ENCODE measurements around the gene BAIAP3. TPM values are rescaled to one million over a fixed set of nuclear protein-coding genes. Genes with fewer than 3 reads are reported as not detected.

The BAIAP3 gene
- total RNA-seq, 2 experiments from 2014 or later: 3.2 to 6.3 TPM

- BruUV-seq (replicated peaks): no TSS peak
- no peak for TF ChIP-seq EZH2phosphoT487 (IDR thresholded peaks at IDR 0.05; ENCODE audit: borderline replicate concordance, low read depth, low read length)
- H3K4me2 ChIP-seq (ENCODE audit: low read length): no peak overlapping the region
- no peak overlapping the region for H3K27ac ChIP-seq (ENCODE audit: low read depth, low read length, poor library complexity, severe bottlenecking)
- peaks cover 15% of the 10 kb centered on the region for H3K79me2 ChIP-seq (ENCODE audit: insufficient read depth, low read depth, low read length)
- ChIA-PET POLR2A (no interaction called here), CTCF (ENCODE audit: unreplicated experiment) (no interaction called here)
- no peak overlapping the region for H3K4me3 ChIP-seq (ENCODE audit: low read depth, low read length, poor library complexity, severe bottlenecking)
- H2AFZ ChIP-seq (ENCODE audit: low read length): no peak overlapping the region
- H3K9me3 ChIP-seq (ENCODE audit: low read length): no peaks in the 10 kb centered on the region
- DNase-seq (ENCODE audit: low spot score): no peak
- peaks cover 18% of the 10 kb centered on the region for H3K4me1 ChIP-seq (ENCODE audit: insufficient read depth, low read length, poor library complexity, severe bottlenecking)
- no peaks in the 10 kb centered on the region for H4K20me1 ChIP-seq (ENCODE audit: insufficient read depth, low read length)
- peaks cover 15% of the 10 kb centered on the region; the same call in 1 of the 2 replicates for H3K36me3 ChIP-seq (ENCODE audit: insufficient read depth, low read length)
- intact Hi-C loops (cut with micrococcal nuclease; ENCODE audit: unreplicated experiment): no loop called here
- H3K9me2 ChIP-seq (ENCODE audit: insufficient read depth, low read length): no peaks in the 10 kb centered on the region
These were observed 15.0 kb downstream of the BAIAP3 start for GRCh38 chr16:1348441-1348840.

- CTCF ChIA-PET (ENCODE audit: unreplicated experiment): no interaction called here
These were observed 15.5 kb downstream of the BAIAP3 start for GRCh38 chr16:1348926-1349325.

GRCh38 chr16:1349351-1349750, 15.9 kb downstream of the BAIAP3 start:
- no peaks in the 10 kb centered on the region for H4K20me1 ChIP-seq (ENCODE audit: insufficient read depth, low read length)
- H3K4me2 ChIP-seq (ENCODE audit: low read length): no peak overlapping the region
- intact Hi-C loops (cut with micrococcal nuclease; ENCODE audit: unreplicated experiment): no loop called here
- TSS peak; percentile 92 for BruUV-seq (replicated peaks)
- peaks cover 16% of the 10 kb centered on the region for H3K4me1 ChIP-seq (ENCODE audit: insufficient read depth, low read length, poor library complexity, severe bottlenecking)
- no peak overlapping the region for H3K4me3 ChIP-seq (ENCODE audit: low read depth, low read length, poor library complexity, severe bottlenecking)
- no peaks in the 10 kb centered on the region for H3K9me2 ChIP-seq (ENCODE audit: insufficient read depth, low read length)
- DNase-seq (ENCODE audit: low spot score): no peak
- H3K9me3 ChIP-seq (ENCODE audit: low read length): no peaks in the 10 kb centered on the region
- no peak overlapping the region for H3K27ac ChIP-seq (ENCODE audit: low read depth, low read length, poor library complexity, severe bottlenecking)
- peaks cover 15% of the 10 kb centered on the region for H3K79me2 ChIP-seq (ENCODE audit: insufficient read depth, low read depth, low read length)
- TF ChIP-seq EZH2phosphoT487 (IDR thresholded peaks at IDR 0.05; ENCODE audit: borderline replicate concordance, low read depth, low read length): no peak
- TF ChIP-seq CTCF (conservative IDR thresholded peaks at IDR 0.05; ENCODE audit: low read length): no peak
- CTCF ChIA-PET (ENCODE audit: unreplicated experiment): no interaction called here
- no peak overlapping the region for H2AFZ ChIP-seq (ENCODE audit: low read length)
- H3K36me3 ChIP-seq (ENCODE audit: insufficient read depth, low read length): peaks cover 15% of the 10 kb centered on the region; the same call in 1 of the 2 replicates
- POLR2A ChIA-PET: no interaction called here

More at GRCh38 chr16:1348926-1349325, 15.5 kb downstream of the BAIAP3 start:
- H2AFZ ChIP-seq (ENCODE audit: low read length): no peak overlapping the region
- no peaks in the 10 kb centered on the region for H3K9me2 ChIP-seq (ENCODE audit: insufficient read depth, low read length)
- POLR2A ChIA-PET: no interaction called here
- no peak overlapping the region for H3K27ac ChIP-seq (ENCODE audit: low read depth, low read length, poor library complexity, severe bottlenecking)
- H3K4me3 ChIP-seq (ENCODE audit: low read depth, low read length, poor library complexity, severe bottlenecking): no peak overlapping the region
- DNase-seq (ENCODE audit: low spot score): no peak
- H3K9me3 ChIP-seq (ENCODE audit: low read length): no peaks in the 10 kb centered on the region
- peaks cover 15% of the 10 kb centered on the region; the same call in 1 of the 2 replicates for H3K36me3 ChIP-seq (ENCODE audit: insufficient read depth, low read length)
- intact Hi-C loops (cut with micrococcal nuclease; ENCODE audit: unreplicated experiment): no loop called here
- H4K20me1 ChIP-seq (ENCODE audit: insufficient read depth, low read length): no peaks in the 10 kb centered on the region
- H3K4me2 ChIP-seq (ENCODE audit: low read length): no peak overlapping the region
- no TSS peak for BruUV-seq (replicated peaks)
- peaks cover 16% of the 10 kb centered on the region for H3K4me1 ChIP-seq (ENCODE audit: insufficient read depth, low read length, poor library complexity, severe bottlenecking)
- TF ChIP-seq EZH2phosphoT487 (IDR thresholded peaks at IDR 0.05; ENCODE audit: borderline replicate concordance, low read depth, low read length) (no peak), CTCF (conservative IDR thresholded peaks at IDR 0.05; ENCODE audit: low read length) (no peak)
- peaks cover 15% of the 10 kb centered on the region for H3K79me2 ChIP-seq (ENCODE audit: insufficient read depth, low read depth, low read length)

Data from OCI-LY7 (cell line).